ENCODE data around the gene NPLOC4.

DNA sequence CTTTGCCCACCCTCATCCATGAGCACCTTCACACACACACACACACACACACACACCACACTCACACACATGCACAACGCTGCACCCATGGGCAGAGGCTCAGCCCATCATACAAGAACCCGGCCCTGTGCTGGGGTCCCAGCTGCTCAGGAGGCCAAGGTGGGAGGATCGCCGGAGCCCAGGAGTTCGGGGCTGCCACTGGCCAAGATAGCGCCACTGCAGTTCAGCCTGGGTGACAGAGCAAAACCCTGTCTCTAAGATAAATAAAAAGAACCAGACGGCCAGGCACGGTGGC, 112.1 kb downstream of the NPLOC4 start:
- TF ChIP-seq, protein P1, sequence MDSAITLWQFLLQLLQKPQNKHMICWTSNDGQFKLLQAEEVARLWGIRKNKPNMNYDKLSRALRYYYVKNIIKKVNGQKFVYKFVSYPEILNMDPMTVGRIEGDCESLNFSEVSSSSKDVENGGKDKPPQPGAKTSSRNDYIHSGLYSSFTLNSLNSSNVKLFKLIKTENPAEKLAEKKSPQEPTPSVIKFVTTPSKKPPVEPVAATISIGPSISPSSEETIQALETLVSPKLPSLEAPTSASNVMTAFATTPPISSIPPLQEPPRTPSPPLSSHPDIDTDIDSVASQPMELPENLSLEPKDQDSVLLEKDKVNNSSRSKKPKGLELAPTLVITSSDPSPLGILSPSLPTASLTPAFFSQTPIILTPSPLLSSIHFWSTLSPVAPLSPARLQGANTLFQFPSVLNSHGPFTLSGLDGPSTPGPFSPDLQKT (IDR thresholded peaks at IDR 0.05; ENCODE audit: borderline replicate concordance, low read depth, low read length), result no peak
- TF ChIP-seq ZNF561 (tag by site-specific recombination; IDR thresholded peaks at IDR 0.05; ENCODE audit: borderline replicate concordance) (no peak), ZNF114 (tag by site-specific recombination; IDR thresholded peaks at IDR 0.05) (no peak), EGR2 (tag by site-specific recombination; IDR thresholded peaks at IDR 0.05; ENCODE audit: low read depth) (no peak), ZEB2 (tag by site-specific recombination; IDR thresholded peaks at IDR 0.05) (no peak), ZSCAN30 (tag by site-specific recombination; IDR thresholded peaks at IDR 0.05) (no peak)
- TF ChIP-seq, protein P2, sequence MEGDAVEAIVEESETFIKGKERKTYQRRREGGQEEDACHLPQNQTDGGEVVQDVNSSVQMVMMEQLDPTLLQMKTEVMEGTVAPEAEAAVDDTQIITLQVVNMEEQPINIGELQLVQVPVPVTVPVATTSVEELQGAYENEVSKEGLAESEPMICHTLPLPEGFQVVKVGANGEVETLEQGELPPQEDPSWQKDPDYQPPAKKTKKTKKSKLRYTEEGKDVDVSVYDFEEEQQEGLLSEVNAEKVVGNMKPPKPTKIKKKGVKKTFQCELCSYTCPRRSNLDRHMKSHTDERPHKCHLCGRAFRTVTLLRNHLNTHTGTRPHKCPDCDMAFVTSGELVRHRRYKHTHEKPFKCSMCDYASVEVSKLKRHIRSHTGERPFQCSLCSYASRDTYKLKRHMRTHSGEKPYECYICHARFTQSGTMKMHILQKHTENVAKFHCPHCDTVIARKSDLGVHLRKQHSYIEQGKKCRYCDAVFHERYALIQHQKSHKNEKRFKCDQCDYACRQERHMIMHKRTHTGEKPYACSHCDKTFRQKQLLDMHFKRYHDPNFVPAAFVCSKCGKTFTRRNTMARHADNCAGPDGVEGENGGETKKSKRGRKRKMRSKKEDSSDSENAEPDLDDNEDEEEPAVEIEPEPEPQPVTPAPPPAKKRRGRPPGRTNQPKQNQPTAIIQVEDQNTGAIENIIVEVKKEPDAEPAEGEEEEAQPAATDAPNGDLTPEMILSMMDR (tag by site-specific recombination; IDR thresholded peaks at IDR 0.05), result no peak
- TF ChIP-seq, protein P3, sequence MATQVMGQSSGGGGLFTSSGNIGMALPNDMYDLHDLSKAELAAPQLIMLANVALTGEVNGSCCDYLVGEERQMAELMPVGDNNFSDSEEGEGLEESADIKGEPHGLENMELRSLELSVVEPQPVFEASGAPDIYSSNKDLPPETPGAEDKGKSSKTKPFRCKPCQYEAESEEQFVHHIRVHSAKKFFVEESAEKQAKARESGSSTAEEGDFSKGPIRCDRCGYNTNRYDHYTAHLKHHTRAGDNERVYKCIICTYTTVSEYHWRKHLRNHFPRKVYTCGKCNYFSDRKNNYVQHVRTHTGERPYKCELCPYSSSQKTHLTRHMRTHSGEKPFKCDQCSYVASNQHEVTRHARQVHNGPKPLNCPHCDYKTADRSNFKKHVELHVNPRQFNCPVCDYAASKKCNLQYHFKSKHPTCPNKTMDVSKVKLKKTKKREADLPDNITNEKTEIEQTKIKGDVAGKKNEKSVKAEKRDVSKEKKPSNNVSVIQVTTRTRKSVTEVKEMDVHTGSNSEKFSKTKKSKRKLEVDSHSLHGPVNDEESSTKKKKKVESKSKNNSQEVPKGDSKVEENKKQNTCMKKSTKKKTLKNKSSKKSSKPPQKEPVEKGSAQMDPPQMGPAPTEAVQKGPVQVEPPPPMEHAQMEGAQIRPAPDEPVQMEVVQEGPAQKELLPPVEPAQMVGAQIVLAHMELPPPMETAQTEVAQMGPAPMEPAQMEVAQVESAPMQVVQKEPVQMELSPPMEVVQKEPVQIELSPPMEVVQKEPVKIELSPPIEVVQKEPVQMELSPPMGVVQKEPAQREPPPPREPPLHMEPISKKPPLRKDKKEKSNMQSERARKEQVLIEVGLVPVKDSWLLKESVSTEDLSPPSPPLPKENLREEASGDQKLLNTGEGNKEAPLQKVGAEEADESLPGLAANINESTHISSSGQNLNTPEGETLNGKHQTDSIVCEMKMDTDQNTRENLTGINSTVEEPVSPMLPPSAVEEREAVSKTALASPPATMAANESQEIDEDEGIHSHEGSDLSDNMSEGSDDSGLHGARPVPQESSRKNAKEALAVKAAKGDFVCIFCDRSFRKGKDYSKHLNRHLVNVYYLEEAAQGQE (tag by site-specific recombination; IDR thresholded peaks at IDR 0.05), result no peak
- TF ChIP-seq, protein P4, sequence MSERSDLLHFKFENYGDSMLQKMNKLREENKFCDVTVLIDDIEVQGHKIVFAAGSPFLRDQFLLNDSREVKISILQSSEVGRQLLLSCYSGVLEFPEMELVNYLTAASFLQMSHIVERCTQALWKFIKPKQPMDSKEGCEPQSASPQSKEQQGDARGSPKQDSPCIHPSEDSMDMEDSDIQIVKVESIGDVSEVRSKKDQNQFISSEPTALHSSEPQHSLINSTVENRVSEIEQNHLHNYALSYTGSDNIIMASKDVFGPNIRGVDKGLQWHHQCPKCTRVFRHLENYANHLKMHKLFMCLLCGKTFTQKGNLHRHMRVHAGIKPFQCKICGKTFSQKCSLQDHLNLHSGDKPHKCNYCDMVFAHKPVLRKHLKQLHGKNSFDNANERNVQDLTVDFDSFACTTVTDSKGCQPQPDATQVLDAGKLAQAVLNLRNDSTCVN (tag by site-specific recombination; optimal IDR thresholded peaks at IDR 0.05), result no peak

Data from HEK293 (cell line).